ENCODE measurements around the gene COLQ.
"Not testable (repeated sequence)": the region's sequence is repeated elsewhere in the genome, so short reads cannot be mapped to it uniquely, and the experiment has no call there.

The COLQ gene

DNA sequence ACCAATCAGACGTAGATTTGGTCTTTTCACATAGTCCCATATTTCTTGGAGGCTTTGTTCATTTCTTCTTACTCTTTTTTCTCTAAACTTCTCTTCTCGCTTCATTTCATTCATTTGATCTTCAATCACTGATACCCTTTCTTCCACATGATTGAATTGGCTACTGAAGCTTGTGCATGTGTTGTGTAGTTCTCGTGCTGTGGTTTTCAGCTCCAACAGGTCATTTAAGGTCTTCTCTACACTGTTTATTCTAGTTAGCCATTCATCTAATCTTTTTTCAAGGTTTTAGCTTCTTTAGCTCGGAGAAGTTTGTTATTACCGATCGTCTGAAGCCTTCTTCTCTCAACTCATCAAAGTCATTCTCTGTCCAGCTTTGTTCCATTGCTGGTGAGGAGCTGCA lies 37.0 kb downstream of the COLQ start:
- not testable (repeated sequence) for H3K18ac ChIP-seq (ENCODE audit: low read length); H4K12ac ChIP-seq (ENCODE audit: low read depth, low read length); H3K23ac ChIP-seq (ENCODE audit: low read length); H3K14ac ChIP-seq (ENCODE audit: low read length); H2BK12ac ChIP-seq (ENCODE audit: low read length); H2AFZ ChIP-seq (ENCODE audit: insufficient read depth, low read length, poor library complexity); H3K4me1 ChIP-seq (ENCODE audit: control insufficient read depth in 1 of 2, insufficient read depth in 2 of 2, low read length in 2 of 2); H2BK5ac ChIP-seq (ENCODE audit: low read depth, low read length, poor library complexity); H3K27ac ChIP-seq (ENCODE audit: low read depth, low read length); H3K4me2 ChIP-seq (ENCODE audit: low read length); DNase-seq; H4K8ac ChIP-seq (ENCODE audit: low read depth, low read length); H2BK120ac ChIP-seq (ENCODE audit: insufficient read depth, low read length, poor library complexity); H3K36me3 ChIP-seq (ENCODE audit: control insufficient read depth in 1 of 2, insufficient read depth in 2 of 2, low read length in 2 of 2); H3K79me1 ChIP-seq (ENCODE audit: low read length); H3K9ac ChIP-seq (ENCODE audit: low read length); H4K91ac ChIP-seq (ENCODE audit: low read depth, low read length); H3K27me3 ChIP-seq (ENCODE audit: insufficient read depth, low read length); H3K4ac ChIP-seq (ENCODE audit: low read depth, low read length); H2AK5ac ChIP-seq (ENCODE audit: low read length); H3K9me3 ChIP-seq (ENCODE audit: insufficient read depth, low read depth, low read length); H3K4me3 ChIP-seq (ENCODE audit: low read depth, low read length); H3K79me2 ChIP-seq (ENCODE audit: control insufficient read depth, insufficient read depth, low read length, poor library complexity)
- WGBS (ENCODE audit: extremely low coverage, insufficient coverage, insufficient read length): no CpG with 5 or more reads among the region's 6 CpGs

- Histone ChIP-seq H2AK5ac (ENCODE audit: low read length) (no peak overlapping the region), H2BK120ac (ENCODE audit: insufficient read depth, low read length, poor library complexity) (no peak overlapping the region), H4K91ac (ENCODE audit: low read depth, low read length) (no peak overlapping the region), H3K36me3 (ENCODE audit: control insufficient read depth in 1 of 2, insufficient read depth in 2 of 2, low read length in 2 of 2) (no peaks in the 10 kb centered on the region), H2BK5ac (ENCODE audit: low read depth, low read length, poor library complexity) (no peak overlapping the region), H3K23ac (ENCODE audit: low read length) (no peak overlapping the region), H3K27me3 (ENCODE audit: insufficient read depth, low read length) (no peaks in the 10 kb centered on the region), H3K4ac (ENCODE audit: low read depth, low read length) (no peak overlapping the region), H3K9ac (ENCODE audit: low read length) (no peak overlapping the region), H3K27ac (ENCODE audit: low read depth, low read length) (no peak overlapping the region), H3K4me3 (ENCODE audit: low read depth, low read length) (no peak overlapping the region), H3K9me3 (ENCODE audit: insufficient read depth, low read depth, low read length) (no peaks in the 10 kb centered on the region), H3K79me1 (ENCODE audit: low read length) (peaks cover 2% of the 10 kb centered on the region), H3K18ac (ENCODE audit: low read length) (no peak overlapping the region), H4K12ac (ENCODE audit: low read depth, low read length) (no peak overlapping the region), H3K4me2 (ENCODE audit: low read length) (no peak overlapping the region), H3K4me1 (ENCODE audit: control insufficient read depth in 1 of 2, insufficient read depth in 2 of 2, low read length in 2 of 2) (peaks cover 0 to 2% of the 10 kb centered on the region in 2 experiments), H2BK12ac (ENCODE audit: low read length) (no peak overlapping the region), H4K8ac (ENCODE audit: low read depth, low read length) (no peak overlapping the region), H2AFZ (ENCODE audit: insufficient read depth, low read length, poor library complexity) (no peak overlapping the region), H3K14ac (ENCODE audit: low read length) (no peak overlapping the region), H3K79me2 (ENCODE audit: control insufficient read depth, insufficient read depth, low read length, poor library complexity) (no peaks in the 10 kb centered on the region)
- no peak for DNase-seq
These were observed 41.9 kb downstream of the COLQ start for GRCh38 chr3:15479400-15480224.

DNA sequence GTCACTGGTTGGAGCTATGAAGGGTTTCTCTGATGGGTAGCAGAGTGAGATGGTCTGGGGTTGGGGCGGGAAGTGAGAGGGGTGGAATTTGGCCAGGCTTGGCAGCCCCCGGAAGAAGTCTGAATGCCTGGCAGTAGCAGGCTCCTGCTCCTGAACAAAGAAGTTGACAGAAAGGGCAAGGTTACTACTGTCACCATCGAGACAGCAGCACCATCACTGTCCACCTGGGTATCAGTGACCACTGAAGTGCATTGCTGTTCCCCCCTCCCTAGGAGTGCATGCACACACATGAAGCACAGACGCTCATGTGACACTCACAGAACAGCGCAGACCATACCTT lies 42.9 kb downstream of the COLQ start:
- no peak overlapping the region for H3K4me3 ChIP-seq (ENCODE audit: low read depth, low read length)
- no peak overlapping the region for H2BK120ac ChIP-seq (ENCODE audit: insufficient read depth, low read length, poor library complexity)
- no peak overlapping the region for H3K14ac ChIP-seq (ENCODE audit: low read length)
- H3K4ac ChIP-seq (ENCODE audit: low read depth, low read length): no peak overlapping the region
- H4K91ac ChIP-seq (ENCODE audit: low read depth, low read length): no peak overlapping the region
- H3K36me3 ChIP-seq (ENCODE audit: control insufficient read depth in 1 of 2, insufficient read depth in 2 of 2, low read length in 2 of 2): no peaks in the 10 kb centered on the region
- no peak overlapping the region for H2BK12ac ChIP-seq (ENCODE audit: low read length)
- no peak overlapping the region for H3K23ac ChIP-seq (ENCODE audit: low read length)
- H3K4me2 ChIP-seq (ENCODE audit: low read length): no peak overlapping the region
- no peaks in the 10 kb centered on the region for H3K27me3 ChIP-seq (ENCODE audit: insufficient read depth, low read length)
- H3K18ac ChIP-seq (ENCODE audit: low read length): no peak overlapping the region
- H4K12ac ChIP-seq (ENCODE audit: low read depth, low read length): no peak overlapping the region
- H3K79me1 ChIP-seq (ENCODE audit: low read length): peaks cover 2% of the 10 kb centered on the region
- H4K8ac ChIP-seq (ENCODE audit: low read depth, low read length): no peak overlapping the region
- no CpG with 5 or more reads among the region's 5 CpGs for WGBS (ENCODE audit: extremely low coverage, insufficient coverage, insufficient read length)
- H3K79me2 ChIP-seq (ENCODE audit: control insufficient read depth, insufficient read depth, low read length, poor library complexity): no peaks in the 10 kb centered on the region
- no peak for DNase-seq
- no peak overlapping the region for H2AK5ac ChIP-seq (ENCODE audit: low read length)
- H2AFZ ChIP-seq (ENCODE audit: insufficient read depth, low read length, poor library complexity): no peak overlapping the region
- no peaks in the 10 kb centered on the region for H3K9me3 ChIP-seq (ENCODE audit: insufficient read depth, low read depth, low read length)
- H2BK5ac ChIP-seq (ENCODE audit: low read depth, low read length, poor library complexity): no peak overlapping the region
- H3K27ac ChIP-seq (ENCODE audit: low read depth, low read length): no peak overlapping the region
- peaks cover 0 to 2% of the 10 kb centered on the region in 2 experiments for H3K4me1 ChIP-seq (ENCODE audit: control insufficient read depth in 1 of 2, insufficient read depth in 2 of 2, low read length in 2 of 2)
- H3K9ac ChIP-seq (ENCODE audit: low read length): no peak overlapping the region

DNA sequence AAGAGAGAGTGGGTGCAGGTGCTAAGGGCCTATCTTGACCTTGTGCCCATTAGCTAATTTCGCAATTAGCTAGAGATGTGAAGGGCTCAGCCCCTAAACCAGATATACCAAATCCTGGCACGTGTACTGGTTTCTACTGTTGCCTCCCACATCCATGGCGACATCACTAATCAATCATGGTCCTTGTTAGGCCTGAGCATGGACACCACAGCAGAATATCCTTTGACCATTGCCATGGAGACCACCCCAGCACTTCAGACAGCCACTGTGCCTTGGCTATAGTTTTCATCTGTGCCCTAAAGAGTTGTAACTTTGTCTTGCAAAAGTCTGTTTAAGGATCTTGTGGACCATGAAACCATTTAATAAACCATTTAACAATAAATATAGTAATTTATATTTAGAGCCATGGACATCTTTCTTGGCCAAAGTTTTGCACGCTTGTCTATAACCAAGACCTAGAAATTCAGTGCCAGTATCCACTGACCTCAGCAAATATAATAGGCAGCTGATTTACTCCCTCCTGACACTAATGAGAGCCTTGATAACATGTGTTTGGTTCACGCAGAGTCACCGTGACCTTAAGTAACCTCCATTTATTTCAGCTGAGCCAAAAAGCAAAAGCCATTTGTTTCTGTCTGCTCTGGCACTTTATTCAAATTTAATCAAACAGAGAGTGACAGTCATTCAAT lies 43.4 kb downstream of the COLQ start:
- no peak for DNase-seq
- Histone ChIP-seq H2AK5ac (ENCODE audit: low read length) (no peak overlapping the region), H3K14ac (ENCODE audit: low read length) (no peak overlapping the region), H2BK120ac (ENCODE audit: insufficient read depth, low read length, poor library complexity) (no peak overlapping the region), H3K23ac (ENCODE audit: low read length) (no peak overlapping the region), H3K27me3 (ENCODE audit: insufficient read depth, low read length) (no peaks in the 10 kb centered on the region), H4K91ac (ENCODE audit: low read depth, low read length) (no peak overlapping the region), H3K36me3 (ENCODE audit: control insufficient read depth in 1 of 2, insufficient read depth in 2 of 2, low read length in 2 of 2) (no peaks in the 10 kb centered on the region), H3K9ac (ENCODE audit: low read length) (no peak overlapping the region), H2BK12ac (ENCODE audit: low read length) (no peak overlapping the region), H3K4me3 (ENCODE audit: low read depth, low read length) (no peak overlapping the region), H2AFZ (ENCODE audit: insufficient read depth, low read length, poor library complexity) (no peak overlapping the region), H3K4me1 (ENCODE audit: control insufficient read depth in 1 of 2, insufficient read depth in 2 of 2, low read length in 2 of 2) (peaks cover 0 to 2% of the 10 kb centered on the region in 2 experiments), H3K79me1 (ENCODE audit: low read length) (peaks cover 2% of the 10 kb centered on the region), H3K18ac (ENCODE audit: low read length) (no peak overlapping the region), H3K4ac (ENCODE audit: low read depth, low read length) (no peak overlapping the region), H3K79me2 (ENCODE audit: control insufficient read depth, insufficient read depth, low read length, poor library complexity) (no peaks in the 10 kb centered on the region), H4K12ac (ENCODE audit: low read depth, low read length) (no peak overlapping the region), H4K8ac (ENCODE audit: low read depth, low read length) (no peak overlapping the region), H3K27ac (ENCODE audit: low read depth, low read length) (no peak overlapping the region), H2BK5ac (ENCODE audit: low read depth, low read length, poor library complexity) (no peak overlapping the region), H3K9me3 (ENCODE audit: insufficient read depth, low read depth, low read length) (no peaks in the 10 kb centered on the region), H3K4me2 (ENCODE audit: low read length) (no peak overlapping the region)
- no CpG with 5 or more reads among the region's 6 CpGs for WGBS (ENCODE audit: extremely low coverage, insufficient coverage, insufficient read length)
